ENCODE measurements around the gene ANKRD44.
A peak's percentile ranks its signal among the peaks of the same experiment; 100 is the strongest.

Gene ANKRD44

DNA sequence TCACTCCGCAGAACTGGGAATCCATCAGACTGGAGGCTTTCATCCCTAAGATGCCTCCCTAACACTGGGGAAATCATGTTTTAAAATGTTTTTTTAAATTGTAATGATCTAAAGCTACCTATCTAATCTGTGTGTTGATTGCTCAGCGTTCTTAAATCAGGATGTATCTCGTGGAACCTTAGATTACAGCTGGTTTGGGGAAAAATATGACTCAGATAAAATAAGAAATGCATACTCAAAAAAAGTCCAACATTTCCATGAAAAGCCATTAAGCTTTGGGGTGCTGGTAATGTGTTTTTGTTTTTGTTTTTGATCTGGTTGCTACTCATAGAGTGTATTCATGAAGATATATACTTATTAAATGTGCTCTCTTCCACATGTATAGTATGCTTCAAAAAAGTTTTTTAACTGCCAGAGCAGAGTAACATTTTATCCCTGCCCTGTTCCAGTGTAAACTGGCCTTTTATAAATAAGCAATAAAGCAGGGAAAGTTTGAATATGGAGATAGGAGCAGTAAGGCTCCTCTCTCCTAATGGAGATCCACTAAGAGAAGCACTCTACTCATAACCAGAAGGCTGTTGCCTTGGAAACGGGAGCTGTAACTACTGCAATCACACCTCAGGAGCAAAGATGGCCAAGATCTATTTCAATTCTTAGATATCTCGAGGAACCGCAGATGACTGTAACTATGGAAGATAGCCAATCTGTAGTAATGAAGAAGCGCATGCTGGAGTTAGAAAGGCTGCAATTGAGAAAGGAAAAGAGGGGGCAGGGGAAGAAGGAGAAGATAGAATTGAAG is 41.6 kb downstream of the ANKRD44 start:
- TF ChIP-seq GATA2 (IDR thresholded peaks at IDR 0.05; ENCODE audit: low read depth, low read length): no peak

DNA sequence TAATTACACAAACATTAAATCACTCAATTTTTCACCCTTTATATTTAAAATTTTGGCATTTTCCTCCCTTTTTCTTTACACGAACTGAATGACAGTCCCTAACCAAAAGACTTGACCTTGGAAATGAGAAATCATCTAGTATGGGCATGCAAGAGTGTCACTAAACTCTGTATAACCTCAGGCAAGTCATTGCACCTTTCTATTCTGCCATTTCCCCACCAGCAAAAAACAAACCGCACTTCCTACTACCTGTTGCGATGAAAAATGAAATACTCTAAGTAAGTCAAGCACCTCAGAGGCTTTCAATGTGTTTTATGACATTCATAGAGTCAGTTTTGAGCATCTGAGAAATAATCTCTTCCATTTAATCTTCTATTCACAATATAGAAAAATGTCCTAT is 44.1 kb downstream of the ANKRD44 start:
- no peak for TF ChIP-seq GATA3 (IDR thresholded peaks at IDR 0.05; ENCODE audit: low read depth, low read length)
- no peak for TF ChIP-seq GATA2 (IDR thresholded peaks at IDR 0.05; ENCODE audit: low read depth, low read length)

DNA sequence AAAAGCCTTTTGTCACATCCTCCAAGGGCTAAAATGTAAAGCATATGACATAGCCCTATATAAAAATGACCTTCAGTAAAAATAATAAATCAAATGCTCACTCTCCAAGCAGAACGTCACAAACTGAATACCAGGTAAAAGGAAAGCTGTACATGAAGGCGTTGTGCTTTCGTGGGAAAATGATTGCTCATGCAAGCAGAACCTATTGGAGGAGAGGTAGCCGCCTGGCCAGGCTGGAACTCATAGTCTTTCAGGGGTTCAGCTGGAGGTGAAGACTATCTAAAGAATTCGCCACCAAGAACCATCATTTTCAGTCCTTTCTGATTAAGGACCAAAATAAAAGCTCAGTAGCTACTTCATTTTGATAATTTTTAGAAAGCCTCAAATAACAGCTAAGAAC is 44.7 kb downstream of the ANKRD44 start:
- no peak for TF ChIP-seq GATA3 (IDR thresholded peaks at IDR 0.05; ENCODE audit: low read depth, low read length)
- no peak for TF ChIP-seq GATA2 (IDR thresholded peaks at IDR 0.05; ENCODE audit: low read depth, low read length)

DNA sequence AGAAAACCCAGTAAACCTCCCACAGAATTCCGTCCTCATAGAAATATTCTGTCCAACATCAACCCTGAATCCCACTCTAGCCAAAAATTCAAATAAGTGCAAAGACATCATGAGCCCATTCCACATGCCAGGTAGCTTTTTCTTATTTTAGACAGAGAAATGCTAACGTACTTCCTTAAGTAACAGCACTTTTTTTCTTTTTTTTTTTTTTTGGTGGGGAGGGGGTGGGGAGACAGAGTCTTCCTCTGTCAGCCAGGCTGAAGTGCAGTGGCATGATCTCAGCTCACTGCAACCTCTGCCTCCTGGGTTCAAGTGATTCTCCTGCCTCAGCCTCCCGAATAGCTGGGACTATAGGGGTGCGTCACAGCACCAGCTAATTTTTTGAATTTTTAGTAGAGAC is 45.5 kb downstream of the ANKRD44 start:
- no peak for TF ChIP-seq GATA3 (IDR thresholded peaks at IDR 0.05; ENCODE audit: low read depth, low read length)

DNA sequence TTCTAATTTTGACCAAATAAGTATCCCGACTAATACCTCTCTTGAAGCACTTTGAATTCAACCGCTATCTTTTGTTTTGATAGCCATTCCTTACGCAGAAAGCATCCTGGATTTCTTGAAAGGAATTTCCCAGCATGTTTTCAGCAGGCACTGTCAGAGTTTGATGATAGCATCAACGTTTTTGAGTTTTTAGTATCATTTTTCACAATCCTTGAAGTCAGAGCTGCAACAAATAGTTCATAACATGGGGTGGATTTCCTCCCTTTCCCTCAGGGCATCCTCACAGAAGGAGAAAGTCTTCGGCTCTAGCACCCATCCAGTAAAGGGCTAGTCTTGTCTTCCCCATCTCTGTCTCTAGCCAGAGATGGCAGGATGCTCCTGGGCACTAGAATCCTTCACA is 46.2 kb downstream of the ANKRD44 start:
- TF ChIP-seq GATA3 (IDR thresholded peaks at IDR 0.05; ENCODE audit: low read depth, low read length) (no peak), GATA2 (IDR thresholded peaks at IDR 0.05; ENCODE audit: low read depth, low read length) (no peak)

DNA sequence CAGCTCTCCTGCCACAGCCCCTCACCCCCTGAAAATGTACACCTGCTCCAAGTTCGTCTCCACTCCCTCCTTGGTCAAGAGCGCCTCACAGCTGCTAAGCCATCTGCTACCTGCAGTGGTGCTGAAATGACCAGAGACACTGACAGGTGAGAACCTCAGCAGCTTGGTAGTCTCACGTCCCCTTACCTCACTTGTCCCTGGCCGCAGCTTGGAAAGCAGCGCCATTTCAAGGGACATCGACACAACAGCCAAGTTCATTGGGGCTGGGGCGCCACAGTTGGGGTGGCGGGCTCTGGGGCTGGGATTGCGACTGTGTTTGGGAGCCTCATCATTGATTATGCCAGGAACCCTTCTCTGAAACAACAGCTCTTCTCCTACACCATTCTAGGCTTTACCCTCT is 47.5 kb downstream of the ANKRD44 start:
- no peak for TF ChIP-seq GATA2 (IDR thresholded peaks at IDR 0.05; ENCODE audit: low read depth, low read length)
- TF ChIP-seq GATA3 (IDR thresholded peaks at IDR 0.05; ENCODE audit: low read depth, low read length): no peak

DNA sequence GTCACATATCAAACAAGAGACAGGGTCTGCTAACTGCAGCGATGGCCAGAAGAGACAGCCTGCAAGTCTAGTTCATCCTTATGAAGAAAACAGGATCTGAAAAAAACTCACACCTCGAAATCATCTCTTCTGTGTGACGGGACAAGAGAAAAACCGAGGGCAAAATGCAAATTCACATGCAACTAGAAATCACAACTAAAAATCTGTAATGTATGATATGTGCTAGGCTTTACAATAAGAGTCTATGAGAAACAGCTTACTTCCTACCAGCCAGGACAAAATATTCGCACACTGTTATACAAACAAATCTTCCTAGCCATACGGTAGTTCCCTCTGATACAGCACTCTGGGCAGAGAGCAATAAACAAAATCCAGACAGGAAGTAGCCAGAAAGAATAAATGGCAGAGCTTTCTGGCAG is 48.8 kb downstream of the ANKRD44 start:
- TF ChIP-seq GATA2 (IDR thresholded peaks at IDR 0.05; ENCODE audit: low read depth, low read length): no peak
- TF ChIP-seq GATA3 (IDR thresholded peaks at IDR 0.05; ENCODE audit: low read depth, low read length): no peak

DNA sequence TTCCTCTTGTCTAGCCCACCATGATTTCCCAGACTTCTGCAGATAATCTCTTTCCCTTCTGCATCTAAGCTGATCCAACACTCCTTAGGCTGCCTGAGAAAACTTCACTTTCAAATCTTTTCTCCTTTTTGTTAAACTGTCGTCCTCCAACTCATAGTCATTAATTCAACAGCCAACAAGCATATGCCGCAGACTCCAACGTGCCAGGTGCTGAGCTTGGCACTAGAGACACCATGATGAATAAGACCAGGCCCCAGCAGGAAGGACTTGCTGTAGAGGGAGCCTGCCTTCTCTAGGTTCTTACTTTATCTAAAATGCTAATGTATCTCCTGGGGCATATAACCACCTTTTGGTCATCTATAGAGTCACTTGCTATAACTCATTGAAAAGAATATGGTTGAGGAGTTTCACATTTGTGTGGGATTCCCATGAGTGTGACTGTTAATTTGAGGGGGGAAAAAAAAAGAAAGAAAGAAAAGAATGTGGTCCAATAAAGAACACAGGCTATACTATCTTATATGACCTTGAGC is 51.0 kb downstream of the ANKRD44 start:
- no peak for TF ChIP-seq GATA2 (IDR thresholded peaks at IDR 0.05; ENCODE audit: low read depth, low read length)
- TF ChIP-seq GATA3 (IDR thresholded peaks at IDR 0.05; ENCODE audit: low read depth, low read length): no peak

DNA sequence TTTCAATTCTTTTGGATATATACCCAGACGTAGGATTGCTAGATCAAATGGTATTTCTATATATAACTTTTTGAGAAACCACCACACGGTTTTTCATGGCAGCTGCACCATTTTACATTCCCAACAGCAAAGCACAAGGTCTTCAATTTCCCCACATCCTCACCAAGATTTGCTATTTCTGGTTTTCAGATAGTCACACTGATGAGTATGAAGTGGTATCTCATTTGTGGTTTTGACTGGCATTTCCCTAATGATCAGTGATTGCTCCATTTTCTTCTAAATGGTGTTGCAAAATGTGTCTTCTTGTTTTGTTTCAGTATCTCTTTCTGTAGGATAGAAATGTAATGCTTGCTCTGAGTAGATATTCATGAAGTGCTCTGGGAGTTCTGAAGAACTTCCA is 52.0 kb downstream of the ANKRD44 start:
- no peak for TF ChIP-seq GATA2 (IDR thresholded peaks at IDR 0.05; ENCODE audit: low read depth, low read length)
- TF ChIP-seq GATA3 (IDR thresholded peaks at IDR 0.05; ENCODE audit: low read depth, low read length): no peak

DNA sequence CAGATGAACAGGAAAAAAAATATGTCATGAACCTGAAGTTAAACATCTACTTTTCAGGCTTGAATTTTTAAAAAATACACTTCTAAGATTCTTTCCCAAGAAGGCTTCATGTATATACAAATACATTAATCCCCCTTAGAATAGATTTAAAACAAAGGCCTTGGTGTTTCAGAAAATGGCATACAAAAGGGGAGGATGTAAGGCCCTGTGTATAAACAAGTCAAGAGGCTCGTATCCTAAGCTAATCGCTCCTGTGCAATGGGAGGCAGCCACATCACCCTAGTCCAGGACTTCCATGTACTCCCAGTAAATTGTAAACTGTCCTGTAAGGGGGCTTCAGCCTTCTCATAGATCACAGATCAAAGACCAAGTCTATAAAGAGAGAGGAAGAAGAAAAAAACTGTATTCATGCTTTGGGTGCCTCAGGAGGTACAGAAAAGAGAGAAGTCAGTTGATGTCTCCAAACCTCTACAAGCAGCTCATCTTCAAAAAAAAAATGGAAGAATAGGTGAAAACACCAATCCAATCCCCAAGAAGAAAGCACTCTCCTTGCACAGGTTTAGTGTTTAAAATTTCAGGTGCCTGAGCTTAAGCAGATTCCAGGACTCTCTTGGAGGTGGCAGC is 53.9 kb downstream of the ANKRD44 start:
- no peak for TF ChIP-seq GATA3 (IDR thresholded peaks at IDR 0.05; ENCODE audit: low read depth, low read length)
- no peak for TF ChIP-seq GATA2 (IDR thresholded peaks at IDR 0.05; ENCODE audit: low read depth, low read length)

DNA sequence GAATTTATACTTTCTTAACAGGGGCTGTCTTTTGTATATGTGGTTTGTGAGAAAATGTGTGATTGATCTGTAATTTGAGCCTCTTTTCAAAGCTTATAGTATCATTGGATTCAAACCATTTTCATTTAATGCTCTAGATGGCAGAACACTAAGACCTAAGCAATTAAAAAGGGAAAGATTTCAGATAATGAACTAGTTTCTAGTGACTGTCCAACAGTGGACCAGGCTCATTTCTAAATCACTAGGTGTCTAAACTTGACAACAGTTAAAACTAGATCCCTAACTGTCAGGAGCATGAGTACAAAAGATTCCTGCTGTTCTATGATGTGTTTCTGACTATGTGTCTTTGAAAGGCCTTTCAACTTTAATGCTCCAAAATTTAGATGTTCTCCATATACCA is 54.6 kb downstream of the ANKRD44 start:
- TF ChIP-seq GATA2 (IDR thresholded peaks at IDR 0.05; ENCODE audit: low read depth, low read length): no peak
- no peak for TF ChIP-seq GATA3 (IDR thresholded peaks at IDR 0.05; ENCODE audit: low read depth, low read length)

DNA sequence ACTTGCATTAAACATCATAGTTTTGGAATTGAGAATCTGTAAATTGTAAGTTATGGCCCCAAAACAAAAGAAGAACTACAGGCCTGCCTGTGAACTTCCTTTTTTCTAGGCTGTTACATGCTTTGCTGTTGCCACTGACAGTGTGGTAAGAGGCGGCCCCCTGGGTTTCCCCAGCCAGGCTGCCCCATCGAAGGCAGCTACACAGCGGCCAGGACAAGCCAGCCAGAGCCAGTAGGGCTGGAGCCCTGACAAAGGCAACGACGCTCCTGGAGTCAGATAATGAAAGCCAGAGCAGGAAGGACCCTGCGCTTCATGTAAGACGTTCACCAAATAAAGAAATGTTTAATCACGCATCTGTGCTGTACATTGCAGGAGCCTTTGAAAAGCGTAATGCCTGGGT is 55.0 kb downstream of the ANKRD44 start:
- TF ChIP-seq GATA3 (IDR thresholded peaks at IDR 0.05; ENCODE audit: low read depth, low read length) (no peak), GATA2 (IDR thresholded peaks at IDR 0.05; ENCODE audit: low read depth, low read length) (0 out of 2 replicates have a peak, but pooled peaks have one; percentile 31)

DNA sequence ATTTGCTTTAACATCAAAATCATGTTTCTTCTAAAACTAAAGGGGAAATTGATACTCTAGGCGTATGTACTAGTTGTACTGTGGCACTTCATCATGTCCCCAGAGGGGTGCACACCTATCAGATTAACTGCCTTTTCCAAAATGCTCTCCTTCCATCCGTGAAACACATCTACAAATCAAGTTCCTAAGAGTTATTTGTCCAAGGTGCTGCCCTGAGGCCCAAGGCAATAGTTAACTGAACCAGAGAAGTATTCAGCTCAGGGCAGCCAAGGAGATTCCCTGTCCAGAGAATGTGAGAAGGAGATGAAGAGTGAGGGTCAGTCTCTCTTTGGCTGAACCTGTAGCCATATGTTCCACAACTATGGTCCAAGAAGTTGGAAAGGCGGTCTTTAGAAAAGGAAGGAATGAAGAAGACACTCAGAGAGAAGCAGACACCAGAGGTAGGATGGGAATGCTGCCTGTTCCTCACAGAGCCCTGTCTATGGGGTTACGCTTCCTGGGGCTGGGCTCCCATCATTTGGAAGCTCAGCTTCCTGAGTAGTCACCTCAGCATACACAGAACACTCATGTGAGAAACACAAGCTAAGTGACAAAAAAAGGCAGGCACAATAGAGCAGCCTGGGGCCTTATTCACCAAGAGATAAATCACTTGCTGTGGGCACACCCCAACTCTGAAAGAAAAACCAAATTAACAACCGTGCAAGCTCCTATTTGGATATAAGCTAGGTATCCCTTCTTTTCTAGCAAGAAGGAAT is 55.6 kb downstream of the ANKRD44 start:
- TF ChIP-seq GATA2 (IDR thresholded peaks at IDR 0.05; ENCODE audit: low read depth, low read length) (no peak), GATA3 (IDR thresholded peaks at IDR 0.05; ENCODE audit: low read depth, low read length) (no peak)

DNA sequence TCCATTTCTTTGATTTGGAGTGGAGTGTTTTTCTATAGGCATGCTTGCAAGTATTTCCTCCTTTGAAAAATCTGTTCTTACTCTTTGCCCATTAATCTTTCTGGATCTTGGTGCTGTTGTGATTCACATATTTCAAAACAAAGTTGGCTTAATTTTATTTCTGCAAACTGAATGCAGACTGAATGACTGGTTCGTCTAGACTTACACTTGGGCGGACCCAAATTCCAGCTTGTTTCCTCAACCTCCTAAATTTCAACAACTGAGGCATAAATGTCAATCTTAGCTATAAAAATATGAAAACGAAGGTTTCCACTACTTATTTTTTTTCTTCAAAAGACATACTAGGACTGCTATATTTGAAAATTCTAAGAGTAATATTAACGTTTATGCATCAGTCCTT is 59.0 kb downstream of the ANKRD44 start:
- TF ChIP-seq GATA2 (IDR thresholded peaks at IDR 0.05; ENCODE audit: low read depth, low read length) (no peak), GATA3 (IDR thresholded peaks at IDR 0.05; ENCODE audit: low read depth, low read length) (no peak)
